HepG2 (cell line): ENCODE measurements around the gene SYT11. TPM values are rescaled to one million over a fixed set of nuclear protein-coding genes. Genes with fewer than 3 reads are reported as not detected.

Source experiments
- ATAC-seq: fragments of 200-7000 bp; cut with Tn5 transposase; 3 replicates; pipeline ENCODE4 v1.9.1; 2020; ENCODE audit warnings: mild to moderate bottlenecking, moderate library complexity
- BruUV-seq: library from RNA; stranded (reverse); fragments of 400-500 nt; replicated peaks from 2 replicates; lab custom pipeline; 2021; lab: Mats Ljungman, UMichigan
- CTCF ChIA-PET: fragments of 300-600 bp; formaldehyde crosslinking; extraction: SDS; loops from one replicate; lab custom pipeline; 2021; ENCODE audit warnings: low total read pairs, inconsistent platforms, low intra/inter-chr PET ratio; lab: Yijun Ruan, JAX
- POLR2A ChIA-PET: fragments of 350-600 bp; sonication (Branson Sonifier 250); formaldehyde crosslinking; loops from one replicate; lab custom pipeline; 2020; ENCODE audit warnings: antibody characterized with exemption, inconsistent platforms; lab: Yijun Ruan, JAX
- DNase-seq: peaks from one replicate; pipeline ENCODE4 v3.0.0-alpha.2; 2015; ENCODE audit warnings: low spot score
- FAIRE-seq: peaks from 3 replicates; lab custom pipeline; 2011; peaks lifted over from hg19 to GRCh38; lab: Jason Lieb, UNC
- H2AFZ ChIP-seq: one replicate; pipeline ENCODE4 v1.6.1; 2011; ENCODE audit warnings: low read length, inconsistent platforms
- H3K27ac ChIP-seq: fragments of 300-600 bp; 3 replicates; pipeline ENCODE4 v1.8.0; 2011; ENCODE audit warnings: mixed run types, mild to moderate bottlenecking, mixed read lengths, low read length, inconsistent platforms; ENCODE audit not compliant: insufficient read depth; ENCODE audit errors: extremely low read length
- H3K27me3 ChIP-seq, 2 experiments: fragments of 200-600 bp in 1 of 2; 2 replicates in 1 of 2; 3 replicates in 1 of 2; pipeline versions ENCODE4 v1.6.0 to v1.8.0; 2011; ENCODE audit warnings: low read length in 2 of 2, mild to moderate bottlenecking in 2 of 2, moderate library complexity in 2 of 2, inconsistent platforms in 1 of 2; ENCODE audit not compliant: insufficient read depth in 2 of 2, control insufficient read depth in 1 of 2
- H3K36me3 ChIP-seq, 2 experiments: fragments of 200-600 bp in 1 of 2; replicated peaks in 1 of 2; 2 replicates in 1 of 2; 3 replicates in 1 of 2; pipeline versions ENCODE4 v1.5.1 to v1.8.0; 2011; ENCODE audit warnings: low read length in 2 of 2, inconsistent platforms in 1 of 2; ENCODE audit not compliant: insufficient read depth in 2 of 2, control insufficient read depth in 1 of 2
- H3K4me1 ChIP-seq: 2 replicates; pipeline ENCODE4 v1.5.1; 2012; ENCODE audit warnings: low read length, inconsistent platforms; ENCODE audit not compliant: insufficient read depth
- H3K4me2 ChIP-seq: 2 replicates; pipeline ENCODE4 v1.6.0; 2011; ENCODE audit warnings: low read depth, low read length, inconsistent platforms
- H3K4me3 ChIP-seq, 3 experiments: fragments of 200-600 bp in 1 of 3; sonication (generic), shearing (Covaris generic) in 1 of 3; replicated peaks in 1 of 3; 2 replicates each; pipeline ENCODE4 v1.5.1; 2011 to 2016; ENCODE audit warnings: low read length in 3 of 3, inconsistent platforms in 2 of 3, low read depth in 2 of 3, mild to moderate bottlenecking in 2 of 3, control low read depth in 1 of 3, mixed read lengths in 1 of 3; ENCODE audit not compliant: insufficient read depth in 1 of 3
- H3K79me2 ChIP-seq: one replicate; pipeline ENCODE4 v1.6.1; 2011; ENCODE audit warnings: low read length, inconsistent platforms; ENCODE audit not compliant: insufficient read depth
- H3K9ac ChIP-seq: 2 replicates; pipeline ENCODE4 v1.6.0; 2011; ENCODE audit warnings: mild to moderate bottlenecking, low read depth, low read length, inconsistent platforms; ENCODE audit not compliant: insufficient read depth
- H3K9me3 ChIP-seq: 2 replicates; pipeline ENCODE4 v1.5.1; 2012; ENCODE audit warnings: mild to moderate bottlenecking, low read length
- H4K20me1 ChIP-seq: 2 replicates; pipeline ENCODE4 v1.6.0; 2011; ENCODE audit warnings: inconsistent platforms, mild to moderate bottlenecking, low read length, moderate library complexity; ENCODE audit not compliant: insufficient read depth
- U2AF1 ChIP-seq: fragments of 200-400 bp; formaldehyde crosslinking; optimal IDR thresholded peaks from 2 replicates; pipeline ENCODE3; 2017; ENCODE audit warnings: mild to moderate bottlenecking, low read depth, low read length
- ZNF296 ChIP-seq: sonication (generic); formaldehyde crosslinking; conservative IDR thresholded peaks from 2 replicates; pipeline ENCODE4 v1.5.0; 2020; ENCODE audit warnings: mild to moderate bottlenecking, missing genetic modification reagents
- WGBS: methylation state at CpG from one replicate; pipeline ENCODE4 v1.1.6; 2017; ENCODE audit warnings: low lambda C conversion rate; 5-methylcytosine and 5-hydroxymethylcytosine counted together
- in situ Hi-C: cut with HindIII; loops from 2 replicates; pipeline ENCODE4 v1.10.0; 2017; ENCODE audit warnings: low pct_unique_long_range_greater_than_20kb; ENCODE audit not compliant: extremely low pct_ligation_motif_present
- intact Hi-C: fragments of 100-400 bp; cut with micrococcal nuclease; formaldehyde crosslinking; loops from one replicate; pipeline ENCODE4 v1.10.0; 2022; ENCODE audit not compliant: unreplicated experiment
- polyA plus RNA-seq, 8 experiments: library from polyadenylated mRNA; depleted of rRNA in 3 of 8; stranded (reverse) in 7 of 8; unstranded in 1 of 8; fragments of >200 nt; fragmentation: Illumina TruSeq in 4 of 8; extraction: Trizol in 4 of 8; gene quantifications; 2 replicates each; pipeline versions ENCODE4 v1.2.1 to v1.2.3, GENCODE V29; 2011 to 2016; ENCODE audit warnings: low read depth in 4 of 8, missing spikeins in 1 of 8, mixed read lengths in 1 of 8; ENCODE audit not compliant: insufficient read depth in 1 of 8
- total RNA-seq, 5 experiments: library from RNA; depleted of rRNA; stranded (reverse); fragments of >200 nt; fragmentation: Illumina TruSeq; extraction: Trizol; gene quantifications; 2 replicates each; pipeline ENCODE4 v1.2.3, GENCODE V29; 2016; ENCODE audit warnings: low read depth in 1 of 5
- TF ChIP-seq, protein P1 (sequence below), 2 experiments: sonication (generic) in 1 of 2; formaldehyde crosslinking in 1 of 2; IDR thresholded peaks; 2 replicates each; pipeline versions ENCODE4 v1.6.1 to v1.9.0; 2014 to 2022; ENCODE audit warnings: antibody characterized with exemption in 1 of 2, borderline replicate concordance in 1 of 2, inconsistent platforms in 1 of 2, low read depth in 1 of 2, missing genetic modification reagents in 1 of 2

SYT11 gene
- total and polyA plus RNA-seq, 2 of the 13 experiments (the other 11 are each of a cell fraction or from before 2014, with no cell fraction given) = 0.22 to 0.59 TPM

DNA sequence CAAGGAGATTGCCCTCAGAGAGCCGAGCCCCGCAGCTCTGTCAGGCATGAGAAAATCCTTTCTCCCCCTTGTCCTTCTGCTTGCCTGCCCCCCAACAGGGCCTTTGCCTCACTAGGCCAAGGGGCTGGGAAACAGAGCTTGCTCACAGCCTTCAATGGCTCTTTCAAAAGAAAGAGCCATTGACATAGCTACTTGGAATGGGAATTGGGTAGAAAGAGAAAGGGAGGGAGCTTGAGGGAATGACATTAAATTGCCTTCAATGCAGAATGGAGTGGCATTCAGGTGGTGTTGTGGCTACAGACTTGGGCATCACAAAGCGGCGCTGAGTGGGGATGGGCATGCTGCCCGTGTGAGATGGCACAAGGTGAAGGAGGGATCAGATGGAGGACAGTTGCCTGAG, 13.2 kb downstream of the SYT11 start (continued):
- TF ChIP-seq, protein P1, sequence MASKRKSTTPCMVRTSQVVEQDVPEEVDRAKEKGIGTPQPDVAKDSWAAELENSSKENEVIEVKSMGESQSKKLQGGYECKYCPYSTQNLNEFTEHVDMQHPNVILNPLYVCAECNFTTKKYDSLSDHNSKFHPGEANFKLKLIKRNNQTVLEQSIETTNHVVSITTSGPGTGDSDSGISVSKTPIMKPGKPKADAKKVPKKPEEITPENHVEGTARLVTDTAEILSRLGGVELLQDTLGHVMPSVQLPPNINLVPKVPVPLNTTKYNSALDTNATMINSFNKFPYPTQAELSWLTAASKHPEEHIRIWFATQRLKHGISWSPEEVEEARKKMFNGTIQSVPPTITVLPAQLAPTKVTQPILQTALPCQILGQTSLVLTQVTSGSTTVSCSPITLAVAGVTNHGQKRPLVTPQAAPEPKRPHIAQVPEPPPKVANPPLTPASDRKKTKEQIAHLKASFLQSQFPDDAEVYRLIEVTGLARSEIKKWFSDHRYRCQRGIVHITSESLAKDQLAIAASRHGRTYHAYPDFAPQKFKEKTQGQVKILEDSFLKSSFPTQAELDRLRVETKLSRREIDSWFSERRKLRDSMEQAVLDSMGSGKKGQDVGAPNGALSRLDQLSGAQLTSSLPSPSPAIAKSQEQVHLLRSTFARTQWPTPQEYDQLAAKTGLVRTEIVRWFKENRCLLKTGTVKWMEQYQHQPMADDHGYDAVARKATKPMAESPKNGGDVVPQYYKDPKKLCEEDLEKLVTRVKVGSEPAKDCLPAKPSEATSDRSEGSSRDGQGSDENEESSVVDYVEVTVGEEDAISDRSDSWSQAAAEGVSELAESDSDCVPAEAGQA (IDR thresholded peaks at IDR 0.05; ENCODE audit: low read depth) = no peak
- TF ChIP-seq, protein P1 (CRISPR knock-in tag; IDR thresholded peaks at IDR 0.05; ENCODE audit: borderline replicate concordance) = no peak

DNA sequence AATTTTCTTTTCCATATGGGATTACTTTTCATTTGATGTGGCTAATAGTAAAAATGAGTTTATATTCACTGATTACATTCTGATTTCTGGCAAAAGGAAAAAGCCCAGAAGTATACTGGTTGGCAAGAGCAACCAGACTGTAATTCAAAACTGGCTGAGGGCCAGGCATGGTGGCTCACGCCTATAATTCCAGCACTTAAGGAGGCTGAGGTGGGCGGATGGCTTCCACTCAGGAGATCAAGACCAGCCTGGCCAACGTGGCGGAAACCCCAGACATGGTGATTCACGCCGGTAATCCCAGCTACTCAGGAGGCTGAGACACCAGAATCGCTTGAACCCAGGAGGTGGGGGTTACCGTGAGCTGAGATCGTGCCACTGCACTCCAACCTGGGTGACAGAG, 14.5 kb downstream of the SYT11 start:
- DNase-seq (no peak), FAIRE-seq (no peak), ATAC-seq (no peak)
- CTCF ChIA-PET = no interaction called here
- Histone ChIP-seq H2AFZ (no peak overlapping the region), H3K9ac (no peak overlapping the region), H4K20me1 (no peaks in the 10 kb centered on the region), H3K4me2 (no peak overlapping the region), H3K79me2 (no peaks in the 10 kb centered on the region), H3K4me1 (no peaks in the 10 kb centered on the region), H3K36me3 (no peaks in the 10 kb centered on the region), H3K27ac (no peak overlapping the region), H3K27me3 (peaks cover 8 to 29% of the 10 kb centered on the region in 2 experiments; a peak in 4 of 5 replicates), H3K4me3 (no peak overlapping the region), H3K9me3 (no peaks in the 10 kb centered on the region)
- POLR2A ChIA-PET = no interaction called here
- TF ChIP-seq U2AF1 (no peak), ZNF296 (CRISPR knock-in tag) (no peak)
- in situ Hi-C loops (no loop called here), intact Hi-C loops (no loop called here)
- BruUV-seq = no TSS peak
- WGBS = 70% methylated on average over 9 of the region's 9 CpGs
